NCI-H1694 treated with DMSO at 0.1 percent for 48 hours (cell line): ENCODE results near the gene UTF1.

Source experiments
- DNase-seq: peaks from one replicate; lab custom pipeline; 2025; lab: John Stamatoyannopoulos, UW

Gene UTF1

GRCh38 chr10:133196936-133197758 lies 32.9 kb upstream of the UTF1 start:
- DNase-seq: no peak

- DNase-seq: no peak
These were observed 32.2 kb upstream of the UTF1 start for GRCh38 chr10:133197786-133198185.

GRCh38 chr10:133198206-133198605 lies 31.8 kb upstream of the UTF1 start:
- DNase-seq: no peak

GRCh38 chr10:133198621-133199487 lies 31.2 kb upstream of the UTF1 start:
- no peak for DNase-seq

- DNase-seq: no peak
These were observed 30.5 kb upstream of the UTF1 start for GRCh38 chr10:133199488-133199885.

- DNase-seq: no peak
These were observed 29.9 kb upstream of the UTF1 start for GRCh38 chr10:133199992-133200611.

GRCh38 chr10:133200621-133201031 lies 29.4 kb upstream of the UTF1 start:
- no peak for DNase-seq

- DNase-seq: no peak
These were observed 28.7 kb upstream of the UTF1 start for GRCh38 chr10:133201151-133201947.

- no peak for DNase-seq
These were observed 27.9 kb upstream of the UTF1 start for GRCh38 chr10:133201948-133202725.

- no peak for DNase-seq
These were observed 27.0 kb upstream of the UTF1 start for GRCh38 chr10:133202778-133203651.

- DNase-seq: no peak
These were observed 26.3 kb upstream of the UTF1 start for GRCh38 chr10:133203652-133204195.

GRCh38 chr10:133204226-133205015 lies 25.6 kb upstream of the UTF1 start:
- no peak for DNase-seq

- DNase-seq: no peak
These were observed 24.9 kb upstream of the UTF1 start for GRCh38 chr10:133205146-133205545.

- no peak for DNase-seq
These were observed 23.5 kb upstream of the UTF1 start for GRCh38 chr10:133206356-133207040.

- DNase-seq: no peak
These were observed 22.9 kb upstream of the UTF1 start for GRCh38 chr10:133207041-133207600.

GRCh38 chr10:133207627-133208026 lies 22.4 kb upstream of the UTF1 start:
- DNase-seq: no peak

GRCh38 chr10:133208466-133208865 lies 21.6 kb upstream of the UTF1 start:
- DNase-seq: no peak

- DNase-seq: no peak
These were observed 20.9 kb upstream of the UTF1 start for GRCh38 chr10:133209117-133209516.
